GM18511 (cell line): ENCODE measurements around the gene MTA3.
"Not testable (repeated sequence)": the region's sequence is repeated elsewhere in the genome, so short reads cannot be mapped to it uniquely, and the experiment has no call there.

ENCODE experiments used
- ATAC-seq: cut with Tn5 transposase; IDR thresholded peaks from one replicate; pipeline ENCODE4 v1.9.1; 2021; ENCODE audit warnings: mild to moderate bottlenecking, moderate library complexity; ENCODE audit not compliant: unreplicated experiment

Gene MTA3

DNA sequence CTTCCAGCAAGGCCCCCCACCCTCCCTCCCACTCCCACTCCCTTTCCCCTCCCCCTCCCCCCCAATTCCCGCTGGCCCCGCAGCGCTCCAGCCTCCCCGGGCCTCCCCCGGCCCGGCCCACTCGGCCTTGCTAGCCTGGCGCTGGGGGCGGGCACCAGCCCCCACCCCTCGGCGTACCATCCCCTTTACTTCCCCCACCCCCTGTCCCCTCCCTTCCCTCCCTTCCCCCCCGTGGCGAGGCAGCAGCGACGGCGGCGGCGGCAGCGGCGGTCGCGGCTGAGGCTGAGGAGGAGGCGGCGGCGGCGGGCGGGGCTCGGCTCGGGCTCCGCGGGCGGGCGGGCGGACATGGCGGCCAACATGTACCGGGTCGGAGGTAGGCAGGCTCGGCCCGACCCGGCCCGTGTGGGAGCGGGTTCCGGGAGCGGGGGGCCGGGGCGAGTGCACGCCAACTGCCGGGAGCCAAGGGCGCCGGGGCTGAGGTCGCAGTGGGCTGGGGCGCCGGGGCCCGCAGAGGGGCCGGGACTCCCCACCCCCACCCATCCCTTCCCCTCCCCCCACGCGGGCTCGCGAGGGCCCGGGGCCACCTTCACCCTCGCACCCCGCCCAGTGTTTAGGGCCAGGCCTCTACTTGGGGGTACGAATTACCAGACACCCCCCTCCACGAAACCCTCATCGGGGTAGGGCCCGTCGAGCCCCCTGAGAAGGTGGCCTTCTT lies at the start of gene MTA3:
Gene MTA3 (plus strand): TSS at position 232 of the 715 bp plus-strand sequence. CDS start 114 bp downstream, at position 346.
- ATAC-seq: peak; percentile 50

DNA sequence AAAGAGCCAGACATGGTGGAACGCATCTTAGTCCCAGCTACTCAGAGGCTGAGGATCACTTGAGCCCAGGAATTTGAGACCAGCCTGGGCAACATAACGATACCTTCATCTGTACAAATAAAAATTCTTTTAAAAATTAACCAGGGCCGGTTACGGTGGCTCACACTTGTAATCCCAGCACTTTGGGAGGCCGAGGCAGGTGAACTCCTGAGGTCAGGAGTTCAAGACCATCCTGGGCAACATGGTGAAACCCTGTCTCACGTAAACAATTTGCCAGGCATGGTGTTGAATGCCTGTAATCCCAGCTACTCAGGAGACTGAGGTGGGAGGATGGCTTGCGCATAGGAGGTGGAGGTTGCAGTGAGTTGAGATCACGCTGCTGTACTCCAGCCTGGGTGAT lies 48.8 kb upstream of the MTA3 start:
- no peak for ATAC-seq

- ATAC-seq: no peak
These were observed 46.4 kb upstream of the MTA3 start for GRCh38 chr2:42522035-42522434.

GRCh38 chr2:42523341-42523740 lies 45.1 kb upstream of the MTA3 start:
- ATAC-seq: no peak

DNA sequence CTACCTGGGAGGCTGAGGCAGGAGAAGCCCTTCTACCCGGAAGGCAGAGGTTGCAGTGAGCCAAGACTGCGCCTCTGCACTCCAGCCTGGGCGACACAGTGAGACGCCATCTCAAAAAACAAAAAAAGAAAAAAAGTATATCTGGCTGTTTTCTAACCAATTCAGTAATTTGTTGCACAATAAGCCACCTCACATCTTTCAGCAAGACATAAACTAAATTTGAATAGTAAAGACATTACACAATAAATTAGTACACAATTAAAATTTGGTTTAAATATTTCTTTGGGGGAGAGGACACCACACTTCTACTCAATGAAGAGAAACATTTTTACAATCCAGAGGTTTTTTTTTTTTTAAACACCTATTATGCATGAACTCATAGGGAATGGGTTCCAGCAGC lies 36.0 kb upstream of the MTA3 start:
- no peak for ATAC-seq

DNA sequence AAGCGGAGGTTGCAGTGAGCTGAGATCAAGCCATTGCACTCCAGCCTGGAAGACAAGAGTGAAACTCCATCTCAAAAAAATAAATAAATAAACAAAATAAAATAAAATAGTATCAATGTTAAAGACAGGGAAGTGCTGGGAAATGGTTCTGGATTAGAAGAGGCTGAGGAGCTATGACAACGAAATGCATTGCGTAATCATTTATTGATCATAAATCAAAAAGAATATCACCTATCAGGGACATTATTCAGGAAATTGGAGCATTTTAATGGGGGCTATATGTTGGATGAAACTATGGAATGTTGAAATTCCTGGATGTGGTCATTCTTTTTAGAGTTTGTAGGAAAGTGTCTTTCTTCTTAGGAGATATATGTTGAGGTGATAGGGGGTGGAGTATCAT lies 30.9 kb upstream of the MTA3 start:
- ATAC-seq: no peak

GRCh38 chr2:42542871-42543270 lies 25.6 kb upstream of the MTA3 start:
- ATAC-seq: no peak

DNA sequence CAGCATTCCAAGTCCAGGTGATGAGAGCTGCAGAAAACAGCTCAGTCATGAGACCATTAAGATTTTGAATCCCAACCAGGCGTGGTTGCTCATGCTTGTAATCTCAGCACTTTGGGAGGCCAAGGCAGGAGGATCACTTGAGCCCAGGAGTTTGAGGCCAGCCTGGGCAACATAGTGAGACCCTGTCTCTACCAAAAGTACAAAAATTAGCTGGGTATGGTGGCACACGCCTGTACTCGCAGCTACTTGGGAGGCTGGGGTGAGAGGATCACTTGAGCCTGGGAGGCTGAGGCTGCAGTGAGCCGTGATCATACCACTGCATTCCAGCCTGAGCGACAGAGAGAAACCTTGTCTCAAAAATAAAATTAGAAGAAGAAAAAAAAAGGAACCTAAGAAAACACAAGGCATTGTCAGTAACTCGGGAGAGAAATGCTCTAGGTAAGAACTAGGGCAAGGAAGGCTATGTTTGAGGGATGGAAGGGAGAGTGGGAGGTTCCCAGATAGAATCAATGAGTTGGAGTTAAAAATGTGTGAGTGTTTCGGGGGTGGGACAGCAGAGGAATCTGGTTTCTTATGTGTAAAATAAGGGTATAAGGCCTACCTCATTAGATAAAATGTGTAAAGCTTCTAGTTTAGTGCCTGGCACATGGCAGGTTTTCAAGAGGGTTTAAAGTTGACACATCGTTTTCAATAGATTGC lies 23.3 kb upstream of the MTA3 start:
- ATAC-seq: no peak

DNA sequence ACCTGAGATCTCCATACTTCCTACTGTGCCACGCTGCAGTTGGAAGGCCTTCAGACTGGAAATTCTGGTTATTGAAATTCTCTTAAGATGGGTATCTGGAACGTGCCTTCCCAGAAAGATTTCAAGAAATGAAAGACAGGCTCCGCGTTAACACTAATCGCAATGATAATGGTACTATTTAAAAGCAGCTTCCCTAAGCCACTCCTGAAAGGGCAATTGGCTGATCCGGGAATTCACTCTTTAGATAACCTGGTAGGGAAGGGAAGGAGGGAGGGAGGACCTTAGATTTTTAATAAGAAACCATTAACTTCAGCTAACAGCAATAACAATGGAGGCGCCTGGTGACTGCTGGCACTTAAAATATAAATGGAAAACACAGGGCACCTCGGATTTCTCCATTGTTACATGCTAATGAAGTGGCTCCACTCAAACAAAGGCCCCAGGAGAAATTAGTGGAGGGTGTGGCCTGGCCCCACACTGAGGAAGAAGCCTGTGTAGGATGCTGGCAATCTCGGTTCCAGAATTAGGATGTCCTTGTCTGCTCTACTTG lies 22.5 kb upstream of the MTA3 start:
- no peak for ATAC-seq

- ATAC-seq: peak; percentile 78
These were observed 21.4 kb upstream of the MTA3 start for GRCh38 chr2:42547014-42547413.

- ATAC-seq: no peak
These were observed 20.8 kb upstream of the MTA3 start for GRCh38 chr2:42547446-42548295.

DNA sequence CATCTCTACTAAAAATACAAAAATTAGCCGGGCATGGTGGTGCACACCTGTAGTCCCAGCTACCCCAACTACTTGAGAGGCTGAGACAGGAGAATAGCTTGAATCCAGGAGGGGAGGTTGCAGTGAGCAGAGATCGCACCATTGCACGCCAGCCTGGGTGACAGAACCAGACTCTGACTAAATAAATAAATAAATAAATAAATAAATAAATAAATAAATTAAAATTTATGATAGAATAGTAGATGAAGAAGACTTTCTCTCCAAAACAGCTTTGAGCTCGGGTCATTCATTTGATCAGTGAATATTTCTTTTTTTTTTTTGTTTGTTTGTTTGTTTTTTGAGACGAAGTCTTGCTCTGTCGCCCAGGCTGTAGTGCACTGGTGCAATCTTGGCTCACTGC lies 17.6 kb upstream of the MTA3 start:
- ATAC-seq: no peak

DNA sequence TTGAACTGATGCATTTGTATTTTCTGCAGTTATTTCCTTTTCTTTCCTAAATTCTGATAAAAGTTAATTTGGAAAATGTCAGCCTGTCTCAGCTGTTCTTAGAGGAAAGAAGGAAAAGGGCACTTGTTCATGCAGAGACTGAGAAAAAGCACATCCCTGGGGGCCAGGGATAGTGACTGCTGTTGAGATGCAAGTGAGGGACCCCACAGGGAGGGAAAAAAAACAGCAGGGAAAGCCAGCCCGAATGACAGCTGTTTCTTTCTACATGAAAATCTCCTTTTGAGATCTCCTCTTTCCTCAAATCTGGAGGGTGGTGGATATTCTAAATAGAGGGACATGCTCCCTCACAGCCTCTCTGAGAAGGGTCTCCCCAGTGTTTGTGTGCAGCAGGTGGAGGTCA lies 14.0 kb upstream of the MTA3 start:
- no peak for ATAC-seq

DNA sequence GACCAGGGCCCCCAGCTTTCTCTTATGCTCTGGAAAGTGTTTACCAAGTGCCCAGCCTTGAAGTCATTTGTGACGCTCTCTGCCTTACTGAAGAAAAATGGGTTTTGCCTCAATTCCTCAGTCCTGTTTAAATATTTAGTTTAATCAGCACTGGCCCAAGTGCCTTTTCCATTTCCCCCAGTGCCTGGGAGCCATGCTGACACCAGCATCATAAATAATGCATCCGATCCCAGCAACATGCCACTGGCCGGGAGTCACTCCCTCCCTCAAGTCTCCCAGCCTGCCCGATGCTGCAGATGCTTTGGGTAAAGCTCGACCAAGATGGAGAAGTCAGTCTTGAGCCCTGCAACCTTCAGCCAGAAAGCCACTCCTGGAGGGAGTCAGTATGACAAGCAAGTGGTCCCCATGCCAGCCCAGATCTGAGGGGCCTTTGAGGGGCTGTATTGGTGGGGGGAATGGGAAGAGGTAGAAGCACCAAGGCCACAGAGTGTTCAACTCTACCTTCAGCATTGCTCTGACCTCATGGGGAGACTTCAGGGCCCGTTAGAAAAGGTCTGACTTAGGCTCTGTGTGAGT lies 12.0 kb upstream of the MTA3 start:
- no peak for ATAC-seq

- no peak for ATAC-seq
These were observed 11.1 kb upstream of the MTA3 start for GRCh38 chr2:42557306-42557705.

- ATAC-seq: no peak
These were observed 9.6 kb upstream of the MTA3 start for GRCh38 chr2:42558827-42559226.

DNA sequence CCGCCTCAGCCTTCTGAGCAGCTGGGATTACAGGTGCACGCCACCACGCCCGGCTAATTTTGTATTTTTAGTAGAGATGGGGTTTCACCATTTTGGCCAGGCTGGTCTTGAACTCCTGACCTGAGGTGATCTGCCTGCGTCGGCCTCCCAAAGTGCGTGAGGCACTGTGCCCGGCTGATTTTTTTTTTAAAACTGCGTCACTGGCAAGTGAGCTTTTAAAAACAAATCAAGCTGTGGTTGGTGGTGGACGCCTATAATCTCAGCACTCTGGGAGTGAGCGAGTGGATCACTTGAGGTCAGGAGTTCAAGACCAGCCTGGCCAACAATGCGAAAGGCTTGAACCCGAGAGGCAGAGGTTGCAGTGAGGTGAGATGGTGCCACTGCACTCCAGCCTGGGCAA lies 8.3 kb upstream of the MTA3 start:
- ATAC-seq: not testable (repeated sequence)

DNA sequence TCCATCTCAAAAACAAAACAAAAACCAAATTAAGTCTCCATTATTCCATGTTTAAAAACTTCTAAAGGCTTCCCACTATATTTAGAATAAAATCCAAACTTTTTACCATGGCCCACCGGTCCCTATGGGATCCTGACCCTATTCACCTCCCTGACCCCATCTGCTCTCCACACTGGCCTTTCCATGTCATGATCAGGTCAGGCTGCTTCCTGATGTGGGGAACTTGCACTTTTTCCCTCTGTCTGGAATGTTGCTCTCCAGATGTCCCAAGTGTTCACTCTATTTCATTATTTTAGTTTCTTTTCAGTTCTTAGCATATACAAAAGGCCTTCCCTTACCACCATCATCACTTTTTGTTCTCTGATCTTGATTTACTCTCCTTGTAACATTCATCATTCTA lies 7.5 kb upstream of the MTA3 start:
- no peak for ATAC-seq

DNA sequence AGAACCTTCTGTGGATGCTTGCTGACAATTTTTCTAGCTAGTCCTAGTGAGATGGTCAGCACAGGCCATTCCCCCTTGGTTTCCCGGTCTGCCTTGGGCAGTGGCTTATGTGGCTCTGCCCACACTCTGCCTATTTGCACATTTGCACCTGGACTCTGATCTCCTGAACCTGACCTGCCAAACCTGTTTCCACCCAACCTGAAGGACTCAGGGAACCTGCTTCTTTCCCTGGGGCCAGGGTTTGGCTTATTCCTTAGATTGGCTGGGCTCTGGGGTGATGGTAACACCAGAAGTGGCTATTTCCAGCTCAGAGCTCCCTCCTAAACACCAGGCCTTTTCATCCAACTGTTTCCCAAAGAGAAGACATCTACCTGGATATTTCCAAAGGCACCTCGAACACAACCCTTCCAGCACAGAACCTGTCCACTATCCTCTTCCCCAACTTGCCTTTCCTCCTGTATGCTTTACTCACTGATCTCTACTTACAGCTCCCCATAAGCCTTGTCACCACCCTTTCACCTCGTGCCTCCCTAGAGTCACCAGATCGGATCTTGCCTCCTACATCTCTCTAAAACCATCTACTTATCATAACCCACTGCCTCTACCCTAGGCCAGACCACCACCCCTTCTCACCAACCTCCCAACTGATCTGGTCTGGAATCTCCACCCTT lies 5.8 kb upstream of the MTA3 start:
- no peak for ATAC-seq

GRCh38 chr2:42566025-42566424 lies 2.4 kb upstream of the MTA3 start:
- ATAC-seq: no peak
